HL-60 (cell line): ENCODE results near the gene MSH3.

Experiments used
- GABPA ChIP-seq: IDR thresholded peaks from 2 replicates; pipeline ENCODE4 v1.6.1; 2012; ENCODE audit warnings: low read depth
- TF ChIP-seq, protein P1 (sequence below): IDR thresholded peaks from one replicate; pipeline ENCODE4 v1.5.1; 2011; ENCODE audit warnings: low read length, control low read depth, inconsistent platforms; ENCODE audit not compliant: insufficient read depth
- TF ChIP-seq, protein P2 (sequence below): IDR thresholded peaks from 2 replicates; pipeline ENCODE4 v1.6.1; 2012; ENCODE audit warnings: low read depth; ENCODE audit not compliant: insufficient replicate concordance

DNA sequence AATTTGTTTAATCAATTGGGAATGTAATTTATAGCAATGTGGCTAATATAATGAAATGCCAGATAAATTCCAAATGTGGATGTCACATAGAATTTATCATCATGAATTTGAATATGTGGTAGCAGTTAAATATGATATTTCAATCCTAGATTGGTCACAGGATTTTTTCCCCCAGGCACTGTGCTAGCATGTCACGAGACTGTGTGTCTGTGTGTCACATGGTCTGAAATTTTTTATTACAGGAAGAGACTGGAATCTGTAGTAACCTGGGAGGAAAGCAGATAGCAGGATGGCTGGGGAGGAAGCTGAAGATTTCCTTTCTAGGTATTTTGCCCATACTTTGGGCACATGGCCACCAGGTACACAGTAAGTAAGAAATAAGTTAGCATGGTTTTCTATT is 35.4 kb upstream of the MSH3 start:
- TF ChIP-seq, protein P1, sequence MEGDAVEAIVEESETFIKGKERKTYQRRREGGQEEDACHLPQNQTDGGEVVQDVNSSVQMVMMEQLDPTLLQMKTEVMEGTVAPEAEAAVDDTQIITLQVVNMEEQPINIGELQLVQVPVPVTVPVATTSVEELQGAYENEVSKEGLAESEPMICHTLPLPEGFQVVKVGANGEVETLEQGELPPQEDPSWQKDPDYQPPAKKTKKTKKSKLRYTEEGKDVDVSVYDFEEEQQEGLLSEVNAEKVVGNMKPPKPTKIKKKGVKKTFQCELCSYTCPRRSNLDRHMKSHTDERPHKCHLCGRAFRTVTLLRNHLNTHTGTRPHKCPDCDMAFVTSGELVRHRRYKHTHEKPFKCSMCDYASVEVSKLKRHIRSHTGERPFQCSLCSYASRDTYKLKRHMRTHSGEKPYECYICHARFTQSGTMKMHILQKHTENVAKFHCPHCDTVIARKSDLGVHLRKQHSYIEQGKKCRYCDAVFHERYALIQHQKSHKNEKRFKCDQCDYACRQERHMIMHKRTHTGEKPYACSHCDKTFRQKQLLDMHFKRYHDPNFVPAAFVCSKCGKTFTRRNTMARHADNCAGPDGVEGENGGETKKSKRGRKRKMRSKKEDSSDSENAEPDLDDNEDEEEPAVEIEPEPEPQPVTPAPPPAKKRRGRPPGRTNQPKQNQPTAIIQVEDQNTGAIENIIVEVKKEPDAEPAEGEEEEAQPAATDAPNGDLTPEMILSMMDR = no peak
- no peak for TF ChIP-seq GABPA
- TF ChIP-seq, protein P2, sequence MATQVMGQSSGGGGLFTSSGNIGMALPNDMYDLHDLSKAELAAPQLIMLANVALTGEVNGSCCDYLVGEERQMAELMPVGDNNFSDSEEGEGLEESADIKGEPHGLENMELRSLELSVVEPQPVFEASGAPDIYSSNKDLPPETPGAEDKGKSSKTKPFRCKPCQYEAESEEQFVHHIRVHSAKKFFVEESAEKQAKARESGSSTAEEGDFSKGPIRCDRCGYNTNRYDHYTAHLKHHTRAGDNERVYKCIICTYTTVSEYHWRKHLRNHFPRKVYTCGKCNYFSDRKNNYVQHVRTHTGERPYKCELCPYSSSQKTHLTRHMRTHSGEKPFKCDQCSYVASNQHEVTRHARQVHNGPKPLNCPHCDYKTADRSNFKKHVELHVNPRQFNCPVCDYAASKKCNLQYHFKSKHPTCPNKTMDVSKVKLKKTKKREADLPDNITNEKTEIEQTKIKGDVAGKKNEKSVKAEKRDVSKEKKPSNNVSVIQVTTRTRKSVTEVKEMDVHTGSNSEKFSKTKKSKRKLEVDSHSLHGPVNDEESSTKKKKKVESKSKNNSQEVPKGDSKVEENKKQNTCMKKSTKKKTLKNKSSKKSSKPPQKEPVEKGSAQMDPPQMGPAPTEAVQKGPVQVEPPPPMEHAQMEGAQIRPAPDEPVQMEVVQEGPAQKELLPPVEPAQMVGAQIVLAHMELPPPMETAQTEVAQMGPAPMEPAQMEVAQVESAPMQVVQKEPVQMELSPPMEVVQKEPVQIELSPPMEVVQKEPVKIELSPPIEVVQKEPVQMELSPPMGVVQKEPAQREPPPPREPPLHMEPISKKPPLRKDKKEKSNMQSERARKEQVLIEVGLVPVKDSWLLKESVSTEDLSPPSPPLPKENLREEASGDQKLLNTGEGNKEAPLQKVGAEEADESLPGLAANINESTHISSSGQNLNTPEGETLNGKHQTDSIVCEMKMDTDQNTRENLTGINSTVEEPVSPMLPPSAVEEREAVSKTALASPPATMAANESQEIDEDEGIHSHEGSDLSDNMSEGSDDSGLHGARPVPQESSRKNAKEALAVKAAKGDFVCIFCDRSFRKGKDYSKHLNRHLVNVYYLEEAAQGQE = no peak
